ENCODE measurements around the gene GDF11.

GDF11 gene

GRCh38 chr12:55736076-55736475 lies 6.8 kb upstream of the GDF11 start:
- H3K4me3 ChIP-seq (ENCODE audit: low read depth, low read length, poor library complexity, severe bottlenecking) = no peak overlapping the region
- no peaks in the 10 kb centered on the region for H3K9me2 ChIP-seq (ENCODE audit: low read depth, low read length)
- H2AFZ ChIP-seq (ENCODE audit: low read length) = no peak overlapping the region
- H3K9ac ChIP-seq (ENCODE audit: low read length) = no peak overlapping the region
- no peaks in the 10 kb centered on the region for H3K79me2 ChIP-seq (ENCODE audit: insufficient read depth, low read length)
- no peaks in the 10 kb centered on the region for H3K9me3 ChIP-seq (ENCODE audit: low read length)
- H3F3A ChIP-seq (ENCODE audit: insufficient read depth, low read length) = no peaks in the 10 kb centered on the region
- no peaks in the 10 kb centered on the region for H3K27me3 ChIP-seq (ENCODE audit: insufficient read depth, low read length)
- no peaks in the 10 kb centered on the region for H4K20me1 ChIP-seq (ENCODE audit: insufficient read depth, low read length)
- H3K4me1 ChIP-seq (ENCODE audit: insufficient read depth, low read length, severe bottlenecking) = peaks cover 14% of the 10 kb centered on the region
- H3K36me3 ChIP-seq (ENCODE audit: insufficient read depth, low read length) = no peaks in the 10 kb centered on the region
- no peak overlapping the region for H3K27ac ChIP-seq (ENCODE audit: low read depth, low read length, poor library complexity, severe bottlenecking)
- no peak overlapping the region for H3K4me2 ChIP-seq (ENCODE audit: low read length)
- TF ChIP-seq CTCF (IDR thresholded peaks at IDR 0.05; ENCODE audit: low read length) = no peak
- TF ChIP-seq EZH2 (IDR thresholded peaks at IDR 0.05; ENCODE audit: borderline replicate concordance, low read length) = no peak

- Histone ChIP-seq H3K9me3 (ENCODE audit: low read length) (no peaks in the 10 kb centered on the region), H3F3A (ENCODE audit: insufficient read depth, low read length) (no peaks in the 10 kb centered on the region), H3K4me1 (ENCODE audit: insufficient read depth, low read length, severe bottlenecking) (peaks cover 14% of the 10 kb centered on the region), H3K9me2 (ENCODE audit: low read depth, low read length) (no peaks in the 10 kb centered on the region), H3K9ac (ENCODE audit: low read length) (no peak overlapping the region), H3K79me2 (ENCODE audit: insufficient read depth, low read length) (no peaks in the 10 kb centered on the region), H3K27ac (ENCODE audit: low read depth, low read length, poor library complexity, severe bottlenecking) (no peak overlapping the region), H2AFZ (ENCODE audit: low read length) (no peak overlapping the region), H3K4me2 (ENCODE audit: low read length) (no peak overlapping the region), H3K27me3 (ENCODE audit: insufficient read depth, low read length) (no peaks in the 10 kb centered on the region; the same call in 1 of the 2 replicates), H3K4me3 (ENCODE audit: low read depth, low read length, poor library complexity, severe bottlenecking) (no peak overlapping the region), H3K36me3 (ENCODE audit: insufficient read depth, low read length) (no peaks in the 10 kb centered on the region), H4K20me1 (ENCODE audit: insufficient read depth, low read length) (no peaks in the 10 kb centered on the region)
- TF ChIP-seq CTCF (IDR thresholded peaks at IDR 0.05; ENCODE audit: low read length) = peak; percentile 94
- TF ChIP-seq EZH2 (IDR thresholded peaks at IDR 0.05; ENCODE audit: borderline replicate concordance, low read length) = no peak
Measured at GRCh38 chr12:55736780-55737580, 5.9 kb upstream of the GDF11 start.

- H2AFZ ChIP-seq (ENCODE audit: low read length) = peak overlapping the region; percentile 4; the same call in 1 of the 2 replicates
- no peaks in the 10 kb centered on the region for H3K9me3 ChIP-seq (ENCODE audit: low read length)
- no peak for TF ChIP-seq CTCF (IDR thresholded peaks at IDR 0.05; ENCODE audit: low read length)
- TF ChIP-seq EZH2 (IDR thresholded peaks at IDR 0.05; ENCODE audit: borderline replicate concordance, low read length) = no peak
- H3F3A ChIP-seq (ENCODE audit: insufficient read depth, low read length) = no peaks in the 10 kb centered on the region
- peak overlapping the region; percentile 63 for H3K4me3 ChIP-seq (ENCODE audit: low read depth, low read length, poor library complexity, severe bottlenecking)
- H3K27ac ChIP-seq (ENCODE audit: low read depth, low read length, poor library complexity, severe bottlenecking) = peak overlapping the region; percentile 43
- H4K20me1 ChIP-seq (ENCODE audit: insufficient read depth, low read length) = no peaks in the 10 kb centered on the region
- H3K4me2 ChIP-seq (ENCODE audit: low read length) = peak overlapping the region; percentile 89
- peak overlapping the region; percentile 42; the same call in 1 of the 2 replicates for H3K9ac ChIP-seq (ENCODE audit: low read length)
- H3K79me2 ChIP-seq (ENCODE audit: insufficient read depth, low read length) = no peaks in the 10 kb centered on the region
- no peaks in the 10 kb centered on the region for H3K9me2 ChIP-seq (ENCODE audit: low read depth, low read length)
- H3K4me1 ChIP-seq (ENCODE audit: insufficient read depth, low read length, severe bottlenecking) = peaks cover 16% of the 10 kb centered on the region
- H3K27me3 ChIP-seq (ENCODE audit: insufficient read depth, low read length) = no peaks in the 10 kb centered on the region; the same call in 1 of the 2 replicates
- no peaks in the 10 kb centered on the region for H3K36me3 ChIP-seq (ENCODE audit: insufficient read depth, low read length)
Measured at GRCh38 chr12:55737581-55738122, 5.3 kb upstream of the GDF11 start.
